GM18870 (cell line): ENCODE results near the gene SNRPE.
"Not testable (repeated sequence)": the region's sequence is repeated elsewhere in the genome, so short reads cannot be mapped to it uniquely, and the experiment has no call there.

Source experiments
- ATAC-seq: cut with Tn5 transposase; IDR thresholded peaks from one replicate; pipeline ENCODE4 v1.9.1; 2021; ENCODE audit warnings: moderate library complexity; ENCODE audit not compliant: unreplicated experiment

Gene SNRPE

DNA sequence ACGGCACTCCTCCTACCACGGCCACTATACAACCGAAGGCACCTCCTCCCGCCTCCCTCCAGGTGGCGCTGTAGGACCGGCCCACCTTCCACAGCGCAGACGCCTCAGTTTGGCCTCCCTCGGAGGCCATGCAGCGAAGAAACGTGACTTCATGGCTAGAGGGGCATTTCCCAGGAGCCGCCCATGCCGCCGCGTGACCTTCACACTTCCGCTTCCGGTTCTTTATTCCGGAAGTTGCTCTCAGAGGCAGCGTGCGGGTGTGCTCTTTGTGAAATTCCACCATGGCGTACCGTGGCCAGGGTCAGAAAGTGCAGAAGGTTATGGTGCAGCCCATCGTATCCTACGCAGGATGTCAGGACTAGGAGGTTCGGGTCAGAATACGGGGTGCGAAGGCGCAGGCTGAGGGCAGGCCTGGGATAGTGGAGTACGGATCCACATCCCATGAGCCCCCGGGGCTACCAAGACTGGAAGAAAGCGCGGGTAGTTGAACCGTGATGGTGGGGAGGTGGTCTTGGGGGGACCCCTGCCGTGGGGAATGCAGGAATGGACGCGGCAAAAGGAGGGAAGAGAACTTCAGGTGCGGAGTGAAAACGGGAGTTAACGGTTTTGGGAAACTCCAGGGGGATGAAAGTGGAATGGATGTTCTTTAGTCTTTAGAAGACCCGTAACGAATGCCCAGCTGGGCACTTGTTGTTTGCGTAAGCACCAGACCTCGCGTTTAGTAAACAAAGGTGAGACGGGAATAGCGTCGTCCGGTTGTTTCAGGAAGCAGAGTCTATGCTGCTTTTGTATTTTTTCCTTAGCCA lies at the start of gene SNRPE:
TSS of gene SNRPE (plus strand) at position 221 of the 806 bp plus-strand sequence. CDS start at position 282, 61 bp downstream.
- peak; percentile 90 for ATAC-seq

DNA sequence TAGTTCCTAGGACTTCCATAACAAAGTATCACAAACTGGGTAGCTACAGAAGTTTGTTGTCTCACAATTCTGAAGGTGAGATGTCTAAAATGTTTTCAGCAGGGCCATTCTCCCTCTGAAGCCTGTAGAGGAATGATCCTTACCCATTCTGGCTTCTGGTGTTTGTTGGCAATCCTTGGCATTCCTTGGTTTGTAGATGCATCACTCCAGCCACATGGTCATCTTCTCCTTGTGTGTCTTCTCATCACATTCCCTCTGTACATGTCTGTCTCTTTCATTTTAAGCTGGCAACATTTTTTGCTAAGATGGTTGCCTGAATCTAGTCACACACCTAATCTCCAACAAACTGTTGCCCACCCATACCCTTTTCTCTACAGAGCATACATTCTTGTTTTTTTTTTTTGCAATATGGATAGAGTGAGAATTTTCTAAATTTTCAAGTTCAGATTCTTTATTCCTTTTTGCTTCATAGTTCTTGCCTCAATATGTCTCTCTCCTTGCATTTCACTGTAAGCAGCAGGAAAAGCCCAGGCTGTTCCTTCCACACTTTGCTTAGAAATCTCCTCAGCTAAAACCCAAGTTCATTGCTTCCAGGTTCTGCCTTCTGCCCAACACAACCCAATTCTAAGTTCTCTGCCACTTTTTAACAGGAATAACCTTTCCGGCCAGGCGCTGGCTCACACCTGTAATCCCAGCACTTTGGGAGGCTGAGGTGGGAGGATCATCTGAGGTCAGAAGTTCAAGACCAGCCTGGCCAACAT lies 47.6 kb upstream of the SNRPE start:
- ATAC-seq: no peak

DNA sequence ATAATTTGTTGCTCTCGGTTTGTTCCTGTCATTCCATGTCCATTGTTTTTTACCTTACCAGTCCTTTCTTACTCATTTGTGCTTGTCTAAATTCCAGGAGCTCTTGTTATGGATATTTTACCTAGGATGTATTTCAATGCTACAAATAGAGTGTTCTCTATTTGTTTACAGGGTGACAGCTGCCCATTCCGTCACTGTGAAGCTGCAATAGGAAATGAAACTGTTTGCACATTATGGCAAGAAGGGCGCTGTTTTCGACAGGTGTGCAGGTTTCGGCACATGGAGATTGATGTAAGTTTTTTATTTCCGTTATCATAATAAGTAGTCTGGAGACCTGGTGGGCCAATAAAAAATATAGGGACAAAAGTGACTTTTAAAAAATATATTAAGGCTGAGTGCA lies 43.0 kb upstream of the SNRPE start:
- no peak for ATAC-seq

DNA sequence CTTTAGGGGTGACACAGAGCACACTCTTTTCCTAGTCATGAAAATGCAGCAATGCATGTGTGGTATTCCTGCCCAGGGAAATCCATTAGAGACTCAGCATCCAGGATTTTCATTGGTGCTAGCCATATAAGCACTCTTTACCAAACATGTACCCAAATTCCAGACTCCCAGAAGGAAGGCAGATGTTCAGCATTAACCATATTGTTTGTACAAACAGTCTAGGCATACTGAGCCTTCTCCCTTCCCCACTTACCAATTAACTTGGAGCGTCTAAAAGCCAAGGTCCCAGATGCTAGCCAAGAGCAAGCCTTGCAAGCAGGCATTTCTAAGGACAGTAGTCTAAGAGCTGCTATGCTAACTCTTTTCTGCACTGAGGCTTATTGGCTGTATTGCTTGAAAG lies 38.1 kb upstream of the SNRPE start:
- ATAC-seq: no peak

DNA sequence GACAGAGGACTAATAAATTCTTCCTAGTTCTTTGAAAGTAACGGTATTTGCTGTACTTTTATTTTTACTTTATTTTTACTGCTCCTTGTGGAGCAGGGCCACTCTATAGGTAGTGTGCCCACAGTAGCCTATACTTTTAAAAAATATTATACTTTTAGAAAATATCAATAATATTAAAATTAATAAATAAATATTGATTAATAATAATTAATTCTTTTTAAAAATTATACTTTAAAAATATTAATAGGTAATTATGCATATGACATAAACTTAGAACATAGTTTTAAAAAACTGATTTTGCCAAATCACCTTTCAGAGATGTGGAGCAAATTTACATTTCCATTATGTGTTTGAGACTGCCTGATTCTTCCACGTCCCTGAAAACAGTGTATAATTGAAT lies 35.2 kb upstream of the SNRPE start:
- ATAC-seq: no peak

DNA sequence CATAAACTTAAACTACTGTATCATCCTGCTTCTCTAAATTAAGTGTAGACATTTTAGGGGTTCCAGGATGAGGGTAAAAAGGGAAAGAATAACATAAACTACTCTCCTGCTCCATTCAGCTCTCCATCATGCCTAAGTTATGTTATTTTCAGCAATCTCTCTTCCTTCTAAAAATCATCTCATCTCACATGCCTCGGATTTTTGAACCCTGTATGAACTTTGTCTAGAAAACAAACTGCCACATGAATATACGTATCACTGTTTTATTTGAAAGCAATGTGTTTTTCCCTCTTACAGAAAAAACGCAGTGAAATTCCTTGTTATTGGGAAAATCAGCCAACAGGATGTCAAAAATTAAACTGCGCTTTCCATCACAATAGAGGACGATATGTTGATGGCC lies 33.4 kb upstream of the SNRPE start:
- no peak for ATAC-seq

DNA sequence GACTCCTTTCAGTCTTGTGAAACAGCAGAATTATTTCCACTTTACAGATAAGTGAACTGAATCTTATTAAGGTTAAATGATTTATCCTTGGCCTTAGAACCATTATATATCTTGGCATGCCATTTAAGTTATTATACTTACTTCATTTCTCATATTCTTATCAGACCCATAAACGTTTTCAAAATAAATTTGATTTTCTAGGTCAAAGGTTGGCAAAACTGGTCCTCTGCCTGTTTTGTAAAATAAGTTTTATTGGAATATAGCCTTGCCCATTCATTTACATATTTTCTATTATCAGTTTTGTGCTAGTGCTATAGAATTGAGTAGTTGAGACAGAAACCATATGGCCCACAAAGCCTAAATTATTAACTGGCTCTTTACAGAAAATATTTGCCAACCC lies 32.9 kb upstream of the SNRPE start:
- ATAC-seq: no peak

DNA sequence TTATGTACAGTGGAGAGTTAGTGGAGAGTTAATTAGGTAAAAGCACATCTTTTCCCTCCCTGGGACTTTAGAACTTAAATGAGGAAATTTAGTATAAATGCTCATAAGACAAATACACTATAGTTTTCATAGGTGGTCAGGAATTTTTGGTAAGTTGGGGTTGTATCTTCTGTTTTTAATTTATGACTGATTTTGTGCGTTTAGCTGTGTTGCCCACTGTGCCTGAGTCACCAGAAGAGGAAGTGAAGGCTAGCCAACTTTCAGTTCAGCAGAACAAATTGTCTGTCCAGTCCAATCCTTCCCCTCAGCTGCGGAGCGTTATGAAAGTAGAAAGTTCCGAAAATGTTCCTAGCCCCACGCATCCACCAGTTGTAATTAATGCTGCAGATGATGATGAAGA lies 32.2 kb upstream of the SNRPE start:
- ATAC-seq: not testable (repeated sequence)

DNA sequence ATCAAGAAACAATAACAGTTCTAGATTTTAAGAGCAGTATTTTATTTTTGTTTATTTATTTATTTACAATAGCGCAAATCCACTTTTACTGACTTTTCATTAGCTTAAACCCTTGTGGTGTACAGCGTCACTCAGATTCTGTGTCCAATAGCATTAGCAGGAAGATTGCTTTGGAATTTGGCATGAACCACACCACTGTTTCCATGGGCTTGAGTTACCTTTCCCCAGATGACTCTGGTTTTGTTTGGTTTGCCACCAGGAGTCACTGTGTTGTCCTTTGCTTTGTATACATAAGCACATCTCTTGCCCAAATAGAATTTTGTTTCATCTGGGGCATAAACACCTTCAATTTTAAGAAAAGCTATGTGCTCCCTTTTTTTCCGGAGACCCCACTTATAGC lies 25.9 kb upstream of the SNRPE start:
- ATAC-seq: no peak

DNA sequence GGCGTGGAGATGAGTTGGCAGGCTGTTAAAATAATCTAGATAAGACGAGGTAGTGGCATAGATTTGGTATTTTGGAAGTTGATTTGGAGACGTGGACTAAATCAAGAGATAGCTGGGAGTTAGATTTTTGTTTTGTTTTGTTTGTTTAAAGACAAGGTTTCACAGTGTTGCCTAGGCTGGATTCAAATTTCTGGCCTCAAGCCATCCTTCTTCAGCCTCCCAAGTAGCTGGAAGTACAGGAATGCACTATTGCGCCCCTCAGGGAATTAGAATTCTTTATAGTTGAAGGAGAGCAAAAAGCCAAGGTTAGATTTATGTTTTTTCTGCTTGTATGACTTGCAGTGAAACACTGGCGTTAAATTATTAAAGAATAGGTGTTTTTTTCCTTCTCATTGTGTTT lies 22.3 kb upstream of the SNRPE start:
- ATAC-seq: no peak

DNA sequence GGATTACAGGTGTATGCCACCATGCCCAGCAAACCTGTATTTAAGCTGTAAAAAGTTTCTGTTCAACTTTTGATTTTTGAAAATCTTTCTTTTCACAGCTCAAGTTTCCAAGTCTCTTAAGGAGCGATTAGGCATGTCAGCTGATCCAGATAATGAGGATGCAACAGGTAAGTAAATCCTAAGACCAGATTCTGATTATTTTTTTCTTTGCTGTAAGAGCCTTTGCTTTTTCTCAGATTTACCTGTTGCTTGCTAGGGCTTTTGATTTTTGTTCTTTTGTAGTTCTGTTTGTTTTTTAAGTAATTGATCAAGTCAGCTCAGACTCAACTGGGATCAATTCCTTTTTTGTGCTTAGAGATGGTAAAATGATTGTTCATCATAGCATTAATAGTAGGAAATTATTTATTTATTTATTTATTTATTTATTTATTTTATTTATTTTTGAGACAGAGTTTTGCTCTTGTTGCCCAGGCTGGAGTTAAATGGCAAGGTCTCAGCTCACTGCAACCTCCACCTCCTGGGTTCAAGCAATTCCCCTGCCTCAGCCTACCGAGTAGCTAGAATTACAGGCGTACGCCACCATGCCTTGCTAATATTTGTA lies 21.1 kb upstream of the SNRPE start:
- no peak for ATAC-seq

DNA sequence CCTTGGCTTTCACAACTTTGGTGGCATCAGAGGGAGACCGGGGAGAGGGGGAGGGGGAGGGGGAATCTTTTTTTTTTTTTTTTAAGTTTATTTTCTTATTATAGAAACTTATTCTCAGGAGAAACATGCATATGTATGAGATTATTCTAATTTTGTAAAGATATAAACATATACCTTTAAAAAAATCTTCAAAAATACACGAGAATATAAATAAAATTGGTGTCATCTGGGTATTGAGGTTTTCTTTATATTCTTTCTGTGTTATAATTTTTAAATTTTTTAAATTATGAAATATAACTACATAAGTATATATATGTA lies 18.9 kb upstream of the SNRPE start:
- ATAC-seq: no peak

DNA sequence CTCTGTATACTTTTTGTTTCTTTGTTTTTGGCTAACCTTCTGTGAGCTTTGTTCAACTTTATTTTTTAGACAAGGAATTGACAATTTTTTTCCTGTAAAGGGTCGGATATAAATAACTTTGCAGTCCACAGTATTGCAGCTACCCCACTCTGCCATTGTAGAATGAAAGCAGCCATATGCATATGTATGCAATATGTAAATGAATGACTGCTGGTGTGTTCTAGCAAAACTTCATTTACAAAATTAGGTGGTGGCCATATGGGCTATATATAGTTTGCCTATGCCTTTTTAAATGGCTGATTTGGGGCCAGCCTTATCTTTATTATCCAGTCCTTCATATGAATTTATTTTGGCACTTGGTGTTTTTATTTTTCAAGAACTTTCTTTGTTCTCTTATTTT lies 18.0 kb upstream of the SNRPE start:
- no peak for ATAC-seq

DNA sequence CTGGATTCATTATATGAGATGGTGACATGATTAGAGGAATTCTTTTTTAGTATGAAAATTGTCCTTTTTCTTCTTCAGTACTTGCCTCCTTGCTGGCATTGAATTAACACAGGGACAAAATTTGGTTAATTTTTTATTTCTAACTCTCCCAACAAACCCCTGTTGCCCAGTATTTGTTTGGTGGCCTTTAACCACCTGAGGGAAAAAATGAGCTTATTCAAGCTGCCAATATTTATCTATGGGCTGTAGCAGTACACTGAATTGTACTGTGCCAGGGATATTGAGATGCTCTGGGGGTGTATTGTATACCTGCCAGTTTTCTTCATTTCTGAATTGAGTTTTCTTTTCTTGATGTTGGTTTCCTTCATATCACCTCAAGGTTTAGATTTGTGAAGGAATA lies 8.3 kb upstream of the SNRPE start:
- ATAC-seq: not testable (repeated sequence)

DNA sequence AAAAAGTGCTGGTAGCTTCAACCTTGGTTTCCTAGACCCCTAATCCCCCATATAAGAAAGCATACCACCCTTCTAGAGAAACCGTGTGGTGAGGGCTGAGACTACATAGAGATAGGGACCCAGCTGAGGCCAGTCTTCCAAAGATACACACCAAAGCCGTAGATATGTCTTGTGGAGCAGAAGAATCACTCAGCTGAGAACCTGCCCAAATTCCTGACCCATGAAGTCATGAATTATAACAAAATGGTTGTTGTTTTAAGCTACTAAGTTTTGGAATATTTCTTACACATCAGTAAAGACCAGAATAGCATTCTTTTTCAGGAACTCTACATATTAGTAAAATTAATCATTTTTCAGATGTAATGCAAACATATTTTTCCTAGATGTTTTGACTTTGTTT lies 3.3 kb upstream of the SNRPE start:
- ATAC-seq: no peak

DNA sequence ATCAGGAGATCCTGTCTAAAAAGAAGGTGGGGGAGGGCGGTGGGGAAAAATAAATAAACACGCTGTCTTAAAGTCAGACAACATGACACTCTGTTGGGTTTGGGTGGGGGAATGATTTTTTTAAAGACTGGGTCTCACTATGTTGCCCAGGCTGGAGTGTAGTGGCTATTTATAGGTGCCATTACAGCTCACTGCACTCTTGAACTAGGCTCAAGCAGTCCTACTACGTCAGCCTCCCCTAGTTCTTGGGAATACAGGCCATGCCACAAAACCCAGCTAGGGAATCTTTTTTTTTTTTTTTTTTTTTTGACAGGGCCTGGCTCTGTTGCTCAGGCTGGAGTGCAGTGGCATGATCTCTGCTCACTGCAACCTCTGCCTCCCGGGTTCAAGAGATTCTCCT lies 2.4 kb upstream of the SNRPE start:
- ATAC-seq: no peak

DNA sequence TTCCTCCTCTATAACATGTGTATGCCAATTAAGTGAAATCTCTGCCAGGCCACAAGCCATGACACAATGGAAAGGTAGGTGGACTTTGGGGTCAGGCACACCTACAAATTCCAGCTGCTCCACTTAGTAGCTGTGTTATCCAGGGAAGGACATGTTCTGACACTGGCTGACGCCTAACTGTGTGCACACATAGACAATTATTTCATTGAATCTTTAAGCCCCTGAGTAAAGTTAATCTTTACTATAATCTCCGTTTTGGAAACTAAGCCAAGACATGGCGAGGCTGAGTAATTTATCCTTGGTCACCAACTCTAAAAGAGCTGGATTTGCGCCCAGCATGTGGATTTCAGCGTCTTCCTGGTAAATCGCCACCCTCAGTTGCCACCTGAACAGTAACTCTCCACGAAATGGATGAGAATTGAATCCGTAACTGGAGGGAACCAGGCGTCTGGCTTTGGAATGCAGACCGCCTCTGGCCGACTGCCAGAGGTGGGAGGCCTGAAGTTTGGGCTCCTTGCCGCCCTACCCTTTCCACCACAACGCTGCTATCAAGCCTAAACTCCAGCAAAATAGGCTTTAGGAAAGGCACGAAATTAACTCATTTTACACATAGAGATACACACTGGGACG lies 888 bp upstream of the SNRPE start:
- ATAC-seq: no peak

DNA sequence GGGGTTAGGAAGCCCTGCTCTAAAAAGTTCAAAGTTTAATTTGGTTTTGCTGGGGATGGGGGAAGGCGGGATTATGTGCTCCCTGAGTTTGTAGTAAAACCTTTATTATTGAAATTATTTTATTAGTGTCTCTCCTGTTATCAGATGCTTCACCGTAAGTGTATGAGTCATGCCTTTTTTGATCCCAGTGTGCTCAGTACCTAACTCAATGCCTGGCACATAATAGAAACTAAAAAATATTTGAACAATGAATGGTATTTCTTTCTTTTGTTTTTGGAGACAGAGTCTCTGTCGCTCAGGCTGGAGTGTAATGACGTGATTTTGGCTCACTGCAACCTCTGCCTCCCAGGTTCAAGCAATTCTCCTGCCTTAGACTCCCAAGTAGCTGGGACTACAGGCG lies 6.4 kb downstream of the SNRPE start:
- ATAC-seq: no peak

DNA sequence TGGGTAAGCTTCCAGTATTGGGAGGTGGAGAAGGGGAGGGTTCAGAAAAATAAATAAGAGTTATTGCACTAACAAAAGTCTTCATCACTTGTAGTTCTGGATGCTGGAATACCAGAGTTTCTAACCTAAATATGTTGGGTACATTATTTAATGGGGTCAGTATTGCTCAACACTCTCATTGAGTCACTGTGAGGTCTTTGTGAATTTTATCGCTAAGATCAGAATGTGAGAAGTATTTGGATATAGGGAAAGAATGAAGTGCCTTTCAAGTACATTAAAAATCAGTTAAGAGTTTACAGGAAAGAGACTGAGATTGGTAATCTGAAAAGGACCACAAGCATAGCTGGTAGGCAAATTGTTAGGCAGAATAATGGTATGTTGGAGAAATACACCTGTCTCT lies 8.8 kb downstream of the SNRPE start:
- ATAC-seq: no peak

DNA sequence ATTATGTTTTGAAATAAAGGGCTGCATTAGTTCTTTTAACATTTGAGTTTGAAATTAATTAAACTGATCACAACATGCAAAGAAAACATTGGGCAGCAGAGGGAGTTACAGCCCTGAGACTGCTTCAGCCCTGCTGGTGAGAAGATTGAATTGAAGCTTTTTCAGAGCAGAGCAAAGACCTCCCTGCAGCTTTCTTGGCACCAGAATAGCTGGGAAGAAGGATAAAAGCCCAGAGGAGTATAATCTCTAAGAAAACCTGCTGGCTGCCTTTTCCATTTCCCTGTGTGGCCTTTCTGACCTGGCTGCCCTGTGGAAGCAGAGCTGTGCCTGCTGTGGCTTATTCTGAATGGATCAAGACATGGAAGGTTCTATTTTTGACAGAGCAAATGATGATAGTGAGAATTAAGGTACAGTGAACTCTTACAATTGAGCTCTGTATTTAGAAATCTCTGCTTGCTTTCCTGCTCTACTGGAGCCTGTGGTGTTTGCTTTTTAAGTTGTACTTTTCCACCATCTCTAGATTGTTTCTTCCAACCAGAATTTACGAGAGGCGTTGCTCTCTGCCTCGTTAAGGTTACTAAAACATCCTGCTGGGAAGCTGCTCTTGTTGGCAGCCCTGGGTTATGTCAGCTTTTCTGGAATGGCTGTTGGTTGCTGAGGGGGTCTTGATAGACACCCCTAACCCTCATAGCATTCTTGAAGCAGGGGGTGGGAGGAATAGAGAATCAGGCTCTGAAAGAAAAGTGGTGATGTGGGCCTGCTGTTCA lies 9.9 kb downstream of the SNRPE start:
- ATAC-seq: no peak

DNA sequence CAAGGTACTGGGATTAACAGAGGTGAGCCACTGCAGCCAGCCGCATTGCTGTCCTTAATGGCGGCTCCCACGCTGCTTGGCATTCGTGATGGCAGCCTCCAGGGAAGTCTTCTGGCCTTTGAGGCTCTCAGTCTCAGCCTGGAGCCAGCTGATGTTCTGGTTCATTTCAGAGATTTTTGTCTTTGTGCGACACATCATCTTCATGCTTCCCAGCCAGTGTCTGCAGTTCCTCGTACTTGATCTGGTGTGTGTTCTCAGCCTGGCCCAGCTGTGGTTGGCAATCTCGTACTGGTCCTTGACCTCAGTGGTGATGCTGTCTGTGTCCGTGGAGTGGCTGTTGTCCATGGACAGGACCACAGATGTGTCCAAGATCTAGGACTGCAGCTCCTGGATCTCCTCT lies 11.7 kb downstream of the SNRPE start:
- ATAC-seq: no peak
